NT2/D1 (cell line): ENCODE measurements around the gene FOXC1.

ENCODE experiments used
- YY1 ChIP-seq: IDR thresholded peaks from 2 replicates; pipeline ENCODE4 v1.6.1; 2011; ENCODE audit not compliant: insufficient read length, insufficient read depth
- ZNF274 ChIP-seq: IDR thresholded peaks from 2 replicates; pipeline ENCODE4 v1.6.1; 2011; ENCODE audit warnings: mild to moderate bottlenecking, low read depth, low read length

GRCh38 chr6:1569377-1569776 is 40.3 kb upstream of the FOXC1 start:
- TF ChIP-seq ZNF274 (no peak), YY1 (no peak)
